HCT116 (cell line): ENCODE measurements around the gene TAOK3. TPM values are rescaled to one million over a fixed set of nuclear protein-coding genes. Genes with fewer than 3 reads are reported as not detected.

Source experiments
- ATAC-seq: fragments of 200-7000 bp; cut with Tn5 transposase; 2 replicates; pipeline ENCODE4 v1.9.1; 2020; ENCODE audit warnings: mild to moderate bottlenecking, moderate library complexity
- BruUV-seq: library from RNA; stranded (reverse); fragments of 400-500 nt; replicated peaks from 2 replicates; lab custom pipeline; 2021; lab: Mats Ljungman, UMichigan
- CTCF ChIA-PET: fragments of 300-600 bp; sonication (Branson Sonifier 250); formaldehyde crosslinking; loops from one replicate; lab custom pipeline; 2021; ENCODE audit warnings: antibody characterized with exemption; lab: Charles Lee
- POLR2A ChIA-PET: fragments of 300-600, 350-600 bp; sonication (Branson Sonifier 250); formaldehyde crosslinking; loops from one replicate; lab custom pipeline; 2021; ENCODE audit warnings: antibody characterized with exemption; lab: Charles Lee
- RAD21 ChIA-PET, 2 experiments: fragments of 300-600 bp; sonication (Branson Sonifier 250); formaldehyde crosslinking; loops; one replicate each; lab custom pipeline; 2023; ENCODE audit warnings: low total read pairs in 2 of 2; ENCODE audit not compliant: uncharacterized antibody in 2 of 2, unreplicated experiment in 2 of 2, low non-redundant PET in 1 of 2; lab: Charles Lee
- DNase-seq: peaks from one replicate; pipeline ENCODE4 v3.0.0-alpha.2; 2010; ENCODE audit warnings: low read depth, low spot score
- H2AFZ ChIP-seq: fragments of 200-600 bp; shearing (Covaris generic), sonication (generic); 2 replicates; pipeline ENCODE4 v1.6.1; 2017; ENCODE audit warnings: low read depth, mixed run types, mixed read lengths, antibody characterized with exemption, low read length; ENCODE audit not compliant: poor library complexity, severe bottlenecking
- H3K27ac ChIP-seq: 2 replicates; pipeline ENCODE4 v1.5.1; 2012; ENCODE audit warnings: low read depth, low read length
- H3K27me3 ChIP-seq: fragments of 200-600 bp; sonication (generic); 2 replicates; pipeline ENCODE4 v1.6.1; 2016; ENCODE audit warnings: mixed run types, low read length, mixed read lengths; ENCODE audit not compliant: insufficient read depth
- H3K36me3 ChIP-seq, 2 experiments: fragments of 200-500 bp in 1 of 2; fragments of 200-600 bp in 1 of 2; sonication (Bioruptor generic) in 1 of 2; sonication (generic) in 1 of 2; 2 replicates each; pipeline versions ENCODE4 v1.5.1 to v1.6.1; 2014 to 2016; ENCODE audit warnings: low read length in 2 of 2, inconsistent platforms in 1 of 2, mixed read lengths in 1 of 2, mixed run types in 1 of 2; ENCODE audit not compliant: insufficient read depth in 2 of 2, control insufficient read depth in 1 of 2
- H3K4me1 ChIP-seq, 2 experiments: fragments of 200-600 bp in 1 of 2; sonication (generic) in 1 of 2; 2 replicates each; pipeline versions ENCODE4 v1.5.1 to v1.6.1; 2012 to 2017; ENCODE audit warnings: low read length in 2 of 2, inconsistent platforms in 1 of 2, mild to moderate bottlenecking in 1 of 2, mixed read lengths in 1 of 2, mixed run types in 1 of 2, moderate library complexity in 1 of 2; ENCODE audit not compliant: insufficient read depth in 2 of 2, control insufficient read depth in 1 of 2
- H3K4me2 ChIP-seq: fragments of 200-600 bp; sonication (generic); 2 replicates; pipeline ENCODE4 v1.6.1; 2017; ENCODE audit warnings: mixed run types, low read length, mixed read lengths
- H3K4me3 ChIP-seq, 2 experiments: fragments of 200-600 bp in 1 of 2; sonication (generic) in 1 of 2; replicated peaks in 1 of 2; 2 replicates each; pipeline ENCODE4 v1.5.1; 2011 to 2016; ENCODE audit warnings: low read length in 2 of 2, control low read depth in 1 of 2, low read depth in 1 of 2, mild to moderate bottlenecking in 1 of 2, mixed read lengths in 1 of 2, mixed run types in 1 of 2
- H3K79me2 ChIP-seq: fragments of 200-600 bp; sonication (generic); 2 replicates; pipeline ENCODE4 v1.6.1; 2017; ENCODE audit warnings: mild to moderate bottlenecking, mixed run types, low read length, moderate library complexity, mixed read lengths; ENCODE audit not compliant: insufficient read depth
- H3K9ac ChIP-seq: fragments of 200-600 bp; sonication (generic); 2 replicates; pipeline ENCODE4 v1.6.1; 2016; ENCODE audit warnings: low read length, mixed read lengths
- H3K9me2 ChIP-seq: fragments of 200-600 bp; sonication (generic), shearing (Covaris generic); 2 replicates; pipeline ENCODE4 v1.6.1; 2017; ENCODE audit warnings: mixed run types, mild to moderate bottlenecking, moderate library complexity; ENCODE audit not compliant: insufficient read depth
- H3K9me3 ChIP-seq, 2 experiments: fragments of 200-500 bp in 1 of 2; fragments of 200-600 bp in 1 of 2; sonication (Bioruptor generic) in 1 of 2; sonication (generic) in 1 of 2; 2 replicates each; pipeline ENCODE4 v1.6.1; 2014 to 2017; ENCODE audit warnings: low read length in 2 of 2, mixed read lengths in 2 of 2, inconsistent platforms in 1 of 2, low read depth in 1 of 2, mild to moderate bottlenecking in 1 of 2, mixed run types in 1 of 2, moderate library complexity in 1 of 2; ENCODE audit not compliant: control insufficient read depth in 1 of 2, insufficient read depth in 1 of 2
- H4K20me1 ChIP-seq: fragments of 200-600 bp; sonication (generic), shearing (Covaris generic); 2 replicates; pipeline ENCODE4 v1.6.1; 2017; ENCODE audit warnings: mixed run types, mild to moderate bottlenecking, moderate library complexity; ENCODE audit not compliant: insufficient read depth
- ATF3 ChIP-seq: IDR thresholded peaks from 2 replicates; pipeline ENCODE4 v1.6.1; 2012
- CTCF ChIP-seq, 3 experiments: fragments of 200-600 bp in 1 of 3; sonication (generic) in 1 of 3; IDR thresholded peaks in 2 of 3; conservative IDR thresholded peaks in 1 of 3; 2 replicates each; pipeline ENCODE4 v1.5.1; 2012 to 2017; ENCODE audit warnings: low read depth in 2 of 3, low read length in 2 of 3, antibody characterized with exemption in 1 of 3, borderline replicate concordance in 1 of 3, control low read depth in 1 of 3, mild to moderate bottlenecking in 1 of 3, mixed read lengths in 1 of 3, mixed run types in 1 of 3, moderate library complexity in 1 of 3; ENCODE audit not compliant: insufficient read depth in 1 of 3
- EGR1 ChIP-seq: IDR thresholded peaks from 2 replicates; pipeline ENCODE4 v1.6.1; 2012; ENCODE audit warnings: low read depth
- EZH2 ChIP-seq: fragments of 200-600 bp; sonication (generic); IDR thresholded peaks from 2 replicates; pipeline ENCODE4 v1.6.1; 2017; ENCODE audit warnings: antibody characterized with exemption, mixed run types
- POLR2AphosphoS5 ChIP-seq: IDR thresholded peaks from 2 replicates; pipeline ENCODE4 v1.6.1; 2011; ENCODE audit warnings: mild to moderate bottlenecking, low read depth, low read length, moderate library complexity
- RAD21 ChIP-seq: IDR thresholded peaks from 2 replicates; pipeline ENCODE4 v1.6.1; 2012; ENCODE audit warnings: low read depth, mild to moderate bottlenecking
- SP1 ChIP-seq: IDR thresholded peaks from 2 replicates; pipeline ENCODE4 v1.6.1; 2012; ENCODE audit warnings: low read depth
- ZBTB33 ChIP-seq: IDR thresholded peaks from 2 replicates; pipeline ENCODE4 v1.6.1; 2011; ENCODE audit warnings: mild to moderate bottlenecking, low read length, moderate library complexity; ENCODE audit not compliant: insufficient replicate concordance; ENCODE audit errors: extremely low read depth
- ZFX ChIP-seq: fragments of 450-650 bp; IDR thresholded peaks from 2 replicates; pipeline ENCODE4 v1.6.1; 2017
- intact Hi-C: fragments of 100-400 bp; cut with micrococcal nuclease; formaldehyde crosslinking; loops from 2 replicates; pipeline ENCODE4 v1.10.0; 2022
- total RNA-seq: library from RNA; stranded (reverse); gene quantifications from one replicate; pipeline ENCODE4 v1.2.1, GENCODE V29; 2021; ENCODE audit not compliant: unreplicated experiment

Gene TAOK3
- total RNA-seq, 1 experiment from 2014 or later, result 10.5 TPM

- Histone ChIP-seq H3K4me2 (peak overlapping the region; percentile 43), H3K9me2 (no peaks in the 10 kb centered on the region)
These were observed 14.7 kb downstream of the TAOK3 start for GRCh38 chr12:118358008-118358359.

More at GRCh38 chr12:118358008-118358359, 14.7 kb downstream of the TAOK3 start:
- intact Hi-C loops, result loop anchor here (2.0 kb wide), 1 partner anchor 203 kb away; no protein-coding TSS in a partner anchor
- POLR2A ChIA-PET, result interaction anchor here (1.3 to 1.5 kb wide), 2 partner anchors 15 to 18 kb away, joined by 4 read pairs; partner anchors contain the start of genes SUDS3 and TAOK3
- H3K9ac ChIP-seq, result no peak overlapping the region
- ATAC-seq, result no peak
- RAD21 ChIA-PET, result no interaction called here
- H3K27me3 ChIP-seq, result no peaks in the 10 kb centered on the region
- H2AFZ ChIP-seq, result no peak overlapping the region
- no peak for DNase-seq
- H3K79me2 ChIP-seq, result no peaks in the 10 kb centered on the region
- peaks cover 22 to 30% of the 10 kb centered on the region in 2 experiments for H3K4me1 ChIP-seq
- H4K20me1 ChIP-seq, result no peaks in the 10 kb centered on the region
- no peaks in the 10 kb centered on the region for H3K9me3 ChIP-seq
- peak overlapping the region in 1 of 2 experiments; percentile 2; a peak in 1 of 4 replicates for H3K4me3 ChIP-seq
- H3K36me3 ChIP-seq, result no peaks in the 10 kb centered on the region
- no peak overlapping the region for H3K27ac ChIP-seq
- no TSS peak for BruUV-seq
- CTCF ChIA-PET, result interaction anchor here (0.9 to 3.1 kb wide), 9 partner anchors 9 to 500 kb away, joined by 3 to 31 read pairs (median 4); partner anchors contain the start of gene SUDS3
- TF ChIP-seq CTCF (IDR thresholded peaks at IDR 0.05 in 2 of 3, conservative IDR thresholded peaks at IDR 0.05 in 1 of 3; ENCODE audit: borderline replicate concordance in 1 of 3, insufficient read depth in 1 of 3, low read depth in 2 of 3, low read length in 2 of 3) (no peak), RAD21 (no peak), ATF3 (no peak), ZBTB33 (no peak), EZH2 (no peak), ZFX (no peak), POLR2AphosphoS5 (no peak), SP1 (no peak), EGR1 (no peak)
